Stomach (tissue), 9 donors: ENCODE measurements around the gene SCIMP. TPM values are rescaled to one million over a fixed set of nuclear protein-coding genes. Genes with fewer than 3 reads are reported as not detected.
A peak's percentile ranks its signal among the peaks of the same experiment; 100 is the strongest.
"Not testable (repeated sequence)": the region's sequence is repeated elsewhere in the genome, so short reads cannot be mapped to it uniquely, and the experiment has no call there.

Experiments used
- DNase-seq, 2 donors: peaks; one replicate each; pipeline versions ENCODE4 v3.0.0 to v3.0.0-alpha.2; 2013 to 2019
- H3K27ac ChIP-seq, 5 donors: fragments of 200-600 bp in 4 of 5; sonication (generic) in 4 of 5; one replicate each; pipeline ENCODE4 v1.5.1; 2013 to 2019; ENCODE audit warnings: mild to moderate bottlenecking in 1 of 5, moderate library complexity in 1 of 5
- H3K27me3 ChIP-seq, 3 donors: fragments of 200-600 bp; sonication (generic); one replicate each; pipeline ENCODE4 v1.5.1; 2017 to 2019; ENCODE audit warnings: mixed run types in 1 of 3
- H3K36me3 ChIP-seq, 4 donors: fragments of 200-600 bp; sonication (generic); 1 replicate in 3 of 4; 2 replicates in 1 of 4; pipeline ENCODE4 v1.5.1; 2016 to 2019
- H3K4me1 ChIP-seq, 4 donors: fragments of 200-600 bp; sonication (generic); one replicate each; pipeline ENCODE4 v1.5.1; 2016 to 2019
- H3K4me3 ChIP-seq, 4 donors: fragments of 200-600 bp; sonication (generic) in 3 of 4; one replicate each; pipeline ENCODE4 v1.5.1; 2016 to 2019; ENCODE audit warnings: mild to moderate bottlenecking in 1 of 4
- H3K9me3 ChIP-seq, 4 donors: fragments of 200-600 bp; sonication (generic); one replicate each; pipeline ENCODE4 v1.5.1; 2016 to 2019
- CTCF ChIP-seq, 7 experiments: fragments of 450-650 bp in 4 of 7; fragments of 200-600 bp in 3 of 7; sonication (generic) in 3 of 7; IDR thresholded peaks; one replicate each; pipeline ENCODE4 v1.5.1; 2016 to 2019; ENCODE audit warnings: antibody characterized with exemption in 7 of 7, control low read depth in 2 of 7, mild to moderate bottlenecking in 1 of 7
- EP300 ChIP-seq: sonication (generic); formaldehyde crosslinking; IDR thresholded peaks from one replicate; pipeline ENCODE4 v1.6.1; 2017; ENCODE audit warnings: antibody characterized with exemption
- POLR2A ChIP-seq, 4 donors: fragments of 450-650 bp; IDR thresholded peaks; one replicate each; pipeline ENCODE4 v1.6.1; 2016; ENCODE audit warnings: antibody characterized with exemption in 4 of 4, control low read depth in 2 of 4, mild to moderate bottlenecking in 1 of 4, moderate library complexity in 1 of 4
- POLR2AphosphoS5 ChIP-seq, 3 donors: sonication (generic); formaldehyde crosslinking; IDR thresholded peaks; one replicate each; pipeline ENCODE4 v1.6.1; 2016; ENCODE audit warnings: antibody characterized with exemption in 3 of 3
- WGBS, 5 donors: extraction: QIAGEN DNeasy Blood & Tissue Kit in 3 of 5; methylation state at CpG; one replicate each; pipeline versions ENCODE4 v1.1.5 to v1.1.7; 2013 to 2018; 5-methylcytosine and 5-hydroxymethylcytosine counted together
- intact Hi-C: fragments of 100-400 bp; cut with DNase I; formaldehyde crosslinking; loops from one replicate; pipeline ENCODE4 v1.15.1; 2023; ENCODE audit warnings: low total_unique reads
- polyA plus RNA-seq, 3 donors: library from polyadenylated mRNA; stranded (reverse); fragments of 200-250 nt; gene quantifications; one replicate each; pipeline ENCODE4 v1.2.3, GENCODE V29; 2013
- total RNA-seq, 5 donors: library from RNA; depleted of rRNA; stranded (reverse); fragments of >200 nt; gene quantifications; one replicate each; pipeline versions ENCODE4 v1.1.0 to v1.2.3, GENCODE V29; 2014 to 2016
- donor health status: healthy with polysubstance abuse.
- donor health status: Bipolar disorder and iron deficiency.
- donor health status: healthy.

Gene SCIMP
- total and polyA plus RNA-seq, 8 donors, result 0.62 to 2.1 (median 0.91) TPM; not detected in 4

GRCh38 chr17:5220074-5220473 is 14.6 kb downstream of the SCIMP start:
- intact Hi-C loops, result no loop called here
- no peak overlapping the region for H3K4me3 ChIP-seq
- no peak for TF ChIP-seq EP300
- TF ChIP-seq POLR2A (IDR thresholded peaks at IDR 0.05), result no peak
- TF ChIP-seq POLR2AphosphoS5 (IDR thresholded peaks at IDR 0.05), result no peak
- TF ChIP-seq CTCF (IDR thresholded peaks at IDR 0.05), result no peak
- H3K27ac ChIP-seq, result no peak overlapping the region
- H3K27me3 ChIP-seq, result no peaks in the 10 kb centered on the region
- whole genome bisulfite sequencing, 5 donors, result 75 to 95% (median 85%) methylated on average over 5 of the region's 5 CpGs
- H3K4me1 ChIP-seq, result peaks cover 0 to 14% (median 0%) of the 10 kb centered on the region in 4 donors
- no peak for DNase-seq
- H3K9me3 ChIP-seq, result no peaks in the 10 kb centered on the region
- peaks cover 0 to 79% (median 48%) of the 10 kb centered on the region in 4 donors for H3K36me3 ChIP-seq

GRCh38 chr17:5219536-5219935 is 15.1 kb downstream of the SCIMP start:
- Histone ChIP-seq H3K9me3 (no peaks in the 10 kb centered on the region), H3K27me3 (no peaks in the 10 kb centered on the region), H3K4me1 (peaks cover 0 to 14% (median 0%) of the 10 kb centered on the region in 4 donors), H3K4me3 (no peak overlapping the region), H3K27ac (no peak overlapping the region), H3K36me3 (peaks cover 0 to 77% (median 50%) of the 10 kb centered on the region in 4 donors)
- intact Hi-C loops, result no loop called here
- no peak for TF ChIP-seq POLR2A (IDR thresholded peaks at IDR 0.05)
- TF ChIP-seq CTCF (IDR thresholded peaks at IDR 0.05), result no peak
- TF ChIP-seq POLR2AphosphoS5 (IDR thresholded peaks at IDR 0.05), result no peak
- no peak for TF ChIP-seq EP300
- WGBS, 5 donors, result 83 to 89% (median 87%) methylated on average over 6 of the region's 6 CpGs
- no peak for DNase-seq

GRCh38 chr17:5217562-5217961 is 17.1 kb downstream of the SCIMP start:
- intact Hi-C loops, H3K27ac ChIP-seq, H3K9me3 ChIP-seq, H3K4me3 ChIP-seq, DNase-seq, H3K27me3 ChIP-seq: not testable (repeated sequence)
- 95 to 97% (median 97%) methylated on average over 2 to 5 of the region's 5 CpGs for WGBS, 5 donors
- Histone ChIP-seq H3K4me1 (peaks cover 0 to 14% (median 0%) of the 10 kb centered on the region in 4 donors), H3K36me3 (peaks cover 0 to 59% (median 40%) of the 10 kb centered on the region in 4 donors)

- no peaks in the 10 kb centered on the region for H3K9me3 ChIP-seq
- peaks cover 0 to 48% (median 33%) of the 10 kb centered on the region in 4 donors for H3K36me3 ChIP-seq
- intact Hi-C loops, result no loop called here
- H3K4me1 ChIP-seq, result no peaks in the 10 kb centered on the region
- no peak overlapping the region for H3K4me3 ChIP-seq
- 83 to 95% (median 93%) methylated on average over 7 of the region's 7 CpGs for WGBS, 5 donors
- TF ChIP-seq EP300 (no peak), CTCF (IDR thresholded peaks at IDR 0.05) (no peak), POLR2A (IDR thresholded peaks at IDR 0.05) (no peak), POLR2AphosphoS5 (IDR thresholded peaks at IDR 0.05) (no peak)
- H3K27me3 ChIP-seq, result no peaks in the 10 kb centered on the region
- H3K27ac ChIP-seq, result peak overlapping the region in 1 of 5 donors; percentile 28
- DNase-seq, result no peak
These were observed 23.2 kb downstream of the SCIMP start for GRCh38 chr17:5211458-5211857.

- DNase-seq, result no peak
- peaks cover 0 to 41% (median 26%) of the 10 kb centered on the region in 4 donors for H3K36me3 ChIP-seq
- TF ChIP-seq CTCF (IDR thresholded peaks at IDR 0.05), result no peak
- no peak for TF ChIP-seq EP300
- TF ChIP-seq POLR2AphosphoS5 (IDR thresholded peaks at IDR 0.05), result no peak
- no peak for TF ChIP-seq POLR2A (IDR thresholded peaks at IDR 0.05)
- no peaks in the 10 kb centered on the region for H3K9me3 ChIP-seq
- WGBS, 5 donors, result 86 to 95% (median 89%) methylated on average over 8 of the region's 8 CpGs
- H3K4me3 ChIP-seq, result no peak overlapping the region
- no peaks in the 10 kb centered on the region for H3K27me3 ChIP-seq
- intact Hi-C loops, result no loop called here
- no peaks in the 10 kb centered on the region for H3K4me1 ChIP-seq
- peak overlapping the region in 1 of 5 donors; percentile 28 for H3K27ac ChIP-seq
These were observed 23.9 kb downstream of the SCIMP start for GRCh38 chr17:5210614-5211252.
